Stimulated activated CD4-positive, alpha-beta T cell treated with anti-CD3 and anti-CD28 coated beads, Interleukin-12 subunit alpha, Interleukin-12 subunit beta, amount 100 ng/mL, for 48 hours (primary cell): Measurements from ENCODE around the gene GBP2.
"Not testable (repeated sequence)": the region's sequence is repeated elsewhere in the genome, so short reads cannot be mapped to it uniquely, and the experiment has no call there.

Source experiments
- DNase-seq, 3 donors: peaks; one replicate each; pipeline ENCODE4 v3.0.0-alpha.2; 2020; ENCODE audit warnings: low read depth in 2 of 3, low spot score in 1 of 3

Gene GBP2

DNA sequence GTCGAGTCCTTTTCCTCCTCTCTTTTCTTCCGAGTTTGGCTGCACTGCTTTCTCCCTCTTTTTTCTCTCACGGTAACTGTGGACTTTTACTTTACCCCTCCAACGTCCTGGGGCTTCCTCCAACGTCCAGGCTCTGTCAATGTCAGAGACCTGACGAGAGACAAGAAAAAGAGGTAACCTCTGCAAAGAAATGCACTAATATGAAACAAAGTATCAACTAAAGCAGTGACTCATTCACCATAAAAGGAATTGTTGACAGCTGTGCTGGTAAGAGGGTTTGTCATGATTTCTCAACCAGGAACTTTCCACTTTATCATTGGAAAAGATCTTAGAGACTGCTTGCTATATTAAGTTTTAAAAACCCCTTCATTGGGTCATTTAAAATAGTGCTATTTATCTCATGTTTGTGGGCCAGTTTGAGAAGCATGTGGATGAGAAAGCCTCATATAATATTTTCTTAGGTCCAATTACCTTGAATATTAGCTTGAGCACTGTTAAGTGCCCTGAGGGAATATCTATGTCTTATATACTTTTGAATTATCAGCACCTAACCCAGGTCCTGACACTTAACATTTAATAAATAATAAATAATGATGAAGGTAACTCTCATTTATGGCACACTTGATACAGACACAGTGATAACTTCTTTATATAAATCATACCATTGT is at the start of gene GBP2:
Gene GBP2 (minus strand): TSS at position 202 of the 668 bp plus-strand sequence. CDS start 4,148 bp downstream, outside the sequence.
- DNase-seq, result no peak

- no peak for DNase-seq
Observed at GRCh38 chr1:89174491-89174890, 48.6 kb upstream of the GBP2 start.

- no peak for DNase-seq
Observed at GRCh38 chr1:89172468-89173143, 46.7 kb upstream of the GBP2 start.

DNA sequence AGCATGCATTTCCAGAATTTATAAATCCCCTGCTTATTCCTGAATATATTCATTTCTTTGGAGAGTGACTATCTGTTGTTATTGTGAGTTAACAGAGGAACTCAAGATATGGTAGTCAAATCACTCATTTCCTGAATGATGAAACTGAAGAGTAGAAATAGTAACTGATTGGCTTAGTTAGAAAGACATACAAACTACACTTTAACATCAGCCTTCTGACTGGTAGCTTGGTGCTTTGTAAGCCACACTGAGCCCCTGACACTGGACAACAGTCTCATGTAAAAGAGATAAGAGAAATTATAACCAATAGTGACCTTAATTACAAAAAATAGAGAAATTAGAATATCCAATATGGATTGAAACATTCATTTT is 45.1 kb upstream of the GBP2 start:
- no peak for DNase-seq

DNA sequence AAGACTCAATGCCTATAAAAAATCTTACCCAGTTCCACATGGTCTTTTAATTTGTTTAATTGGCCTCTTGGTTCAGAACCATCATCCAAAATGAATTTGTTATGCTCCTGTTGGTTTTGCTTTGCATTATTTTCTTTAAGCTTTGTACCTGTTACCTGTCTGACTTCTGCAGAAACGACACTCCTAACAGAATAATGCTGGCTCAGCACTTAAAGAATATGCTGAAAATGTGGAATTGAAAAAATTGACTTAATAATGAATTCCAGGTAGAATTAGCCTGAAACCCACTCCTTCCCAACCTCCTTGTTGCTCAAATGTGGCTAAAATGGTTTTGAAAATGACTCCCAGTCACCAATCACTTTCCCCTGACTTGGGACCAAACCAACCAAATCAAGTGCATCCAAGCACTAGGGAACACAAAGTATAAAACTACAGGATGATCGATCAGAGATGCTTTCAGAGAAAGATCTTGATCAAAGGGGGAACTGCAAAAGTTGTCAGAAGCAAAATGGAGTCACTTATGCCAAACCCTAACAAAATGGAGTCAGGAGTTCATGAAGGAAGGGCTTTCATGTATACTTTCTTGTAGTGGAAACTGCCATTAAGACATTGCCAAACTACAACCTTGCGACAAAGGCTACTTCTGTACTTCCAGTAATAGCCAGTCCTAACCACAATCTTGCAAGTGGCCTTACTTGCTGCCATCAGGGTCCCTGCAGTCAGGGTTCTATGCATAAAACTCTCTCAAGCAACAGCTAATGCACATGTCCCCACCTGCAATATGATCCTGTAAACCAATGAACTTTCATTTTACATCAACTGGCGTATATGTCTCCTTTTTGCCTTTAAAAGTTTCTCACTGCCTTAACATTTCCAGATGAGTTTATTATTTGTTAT is 44.5 kb upstream of the GBP2 start:
- no peak for DNase-seq

GRCh38 chr1:89169166-89169565 is 43.3 kb upstream of the GBP2 start:
- no peak for DNase-seq

DNA sequence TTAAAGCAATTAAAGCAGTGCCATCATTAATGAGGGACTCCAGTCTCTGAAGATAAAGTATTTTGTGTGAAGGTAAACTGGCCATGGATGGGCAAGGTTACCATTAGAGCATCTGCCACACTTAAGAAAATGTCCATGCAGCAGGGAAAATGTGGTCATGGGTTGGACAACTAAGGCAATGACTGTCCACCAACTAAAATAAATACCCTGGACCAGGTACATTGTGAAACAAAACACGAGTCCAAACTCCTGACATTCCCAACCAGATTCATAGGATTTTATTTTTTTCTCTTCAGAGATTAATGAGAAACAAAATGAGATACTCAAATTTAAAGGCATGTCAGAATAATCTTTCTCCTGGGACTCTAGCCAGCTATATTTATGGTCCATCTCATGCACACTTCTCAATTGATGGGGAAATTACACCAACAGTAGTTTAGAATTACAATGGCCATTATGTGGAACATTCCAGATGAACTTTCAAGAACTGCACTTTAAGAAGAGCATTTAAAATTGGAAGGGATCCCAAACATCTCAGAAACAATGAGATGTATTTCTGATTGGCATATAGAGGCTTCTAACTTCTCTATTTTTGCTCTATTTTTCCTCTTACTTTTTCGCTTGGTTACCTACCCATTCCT is 41.8 kb upstream of the GBP2 start:
- no peak for DNase-seq

DNA sequence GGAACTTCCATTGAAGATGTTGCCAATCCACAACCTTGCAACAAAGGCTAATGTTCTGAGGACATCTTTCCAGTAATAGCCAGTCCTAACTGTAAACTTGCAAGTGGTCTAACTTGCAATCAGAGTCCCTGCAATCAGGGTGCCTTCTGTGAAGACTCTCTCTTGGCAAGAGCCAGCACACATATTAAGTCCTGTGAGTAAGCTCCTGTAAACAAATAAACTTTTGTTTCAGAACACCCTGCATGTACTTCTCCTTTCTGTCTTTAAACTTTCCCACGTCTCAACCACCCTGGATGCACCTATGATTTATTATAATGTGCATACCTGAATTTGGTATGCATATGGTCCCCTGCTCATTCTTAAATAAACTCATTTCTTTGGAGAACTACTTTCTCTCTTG is 40.8 kb upstream of the GBP2 start:
- DNase-seq, result no peak

DNA sequence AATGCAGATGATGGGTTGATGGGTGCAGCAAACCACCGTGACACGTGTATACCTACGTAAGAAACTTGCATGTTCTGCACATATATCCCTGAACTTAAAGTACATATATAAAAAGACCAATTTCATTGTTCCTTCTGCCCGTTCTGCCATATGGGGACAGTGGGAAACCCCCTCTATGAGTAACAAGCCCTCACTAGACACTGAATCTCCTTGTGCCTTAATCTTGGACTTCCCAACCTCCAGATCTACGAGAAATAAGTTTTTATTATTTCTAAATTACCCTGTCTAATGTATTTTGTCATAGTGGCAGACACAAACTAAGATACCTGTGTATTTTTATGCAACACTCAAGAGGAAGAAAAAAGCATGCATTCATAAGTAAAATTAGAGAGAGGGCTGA is 39.9 kb upstream of the GBP2 start:
- DNase-seq, result no peak

- DNase-seq, result no peak
Observed at GRCh38 chr1:89151047-89151446, 25.1 kb upstream of the GBP2 start.

DNA sequence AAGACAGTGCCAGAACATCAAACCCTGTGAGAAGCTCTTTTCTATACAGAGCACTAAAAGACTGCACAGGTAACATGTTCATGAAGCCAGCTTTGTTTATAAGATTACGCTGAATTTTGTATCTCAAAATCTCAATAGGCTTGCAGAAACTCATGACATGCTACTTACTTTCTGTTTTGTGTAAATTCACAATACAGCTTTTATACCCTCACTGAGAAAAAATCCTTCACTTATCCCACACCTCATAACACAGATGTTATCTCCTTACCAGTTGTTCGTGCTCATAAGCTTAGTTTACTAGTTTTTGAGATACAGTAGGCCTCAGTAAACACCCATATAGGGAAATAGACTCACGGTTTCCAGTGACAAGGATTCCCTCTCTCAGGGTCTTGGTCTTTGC is 24.1 kb upstream of the GBP2 start:
- DNase-seq, result no peak

GRCh38 chr1:89149229-89149628 is 23.3 kb upstream of the GBP2 start:
- DNase-seq, result no peak

DNA sequence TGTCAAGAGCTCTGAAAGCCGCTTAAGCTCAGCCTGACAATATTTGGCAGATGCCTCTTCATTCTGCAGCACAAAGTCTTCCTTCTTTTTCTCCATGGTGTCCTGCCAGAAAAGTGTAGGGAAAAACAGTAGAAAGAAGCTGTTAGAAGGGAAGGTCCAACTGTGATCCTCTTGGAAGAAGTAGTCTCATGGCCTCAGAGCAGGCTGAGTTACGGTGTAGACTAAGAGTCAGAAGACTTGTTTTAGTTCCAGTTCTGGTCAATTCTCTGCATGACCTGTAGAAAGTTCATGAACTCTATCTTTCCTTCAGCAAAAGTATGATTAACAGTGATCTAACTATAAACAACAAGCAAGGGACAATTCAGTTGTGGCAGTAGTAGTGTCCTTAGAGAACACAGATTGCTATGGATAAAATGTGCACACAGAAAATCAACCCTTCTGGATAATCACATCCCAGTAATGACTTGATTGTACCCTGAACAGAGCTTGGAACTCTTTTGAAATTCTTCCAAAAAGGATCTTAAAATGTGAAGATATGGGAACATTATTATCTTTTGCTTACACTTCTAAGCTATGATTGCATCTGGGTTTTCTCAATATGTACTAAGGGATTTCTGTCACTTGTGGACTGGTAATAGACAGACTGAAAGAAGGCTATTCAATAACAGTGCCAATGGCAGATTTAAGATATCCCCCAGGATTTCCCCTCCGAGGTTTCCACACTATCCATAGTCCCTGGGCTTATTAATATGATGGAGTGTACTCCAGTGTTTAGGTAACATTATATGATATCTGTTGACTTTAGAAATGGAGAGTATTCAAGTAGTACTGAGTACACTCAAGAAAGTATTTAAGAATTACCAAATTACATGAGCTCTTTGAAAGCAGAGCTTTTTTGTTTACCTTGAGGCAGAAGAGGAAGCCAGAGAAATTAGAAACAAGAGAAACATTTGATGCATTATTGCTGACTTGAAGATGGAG is 22.1 kb upstream of the GBP2 start:
- no peak for DNase-seq

DNA sequence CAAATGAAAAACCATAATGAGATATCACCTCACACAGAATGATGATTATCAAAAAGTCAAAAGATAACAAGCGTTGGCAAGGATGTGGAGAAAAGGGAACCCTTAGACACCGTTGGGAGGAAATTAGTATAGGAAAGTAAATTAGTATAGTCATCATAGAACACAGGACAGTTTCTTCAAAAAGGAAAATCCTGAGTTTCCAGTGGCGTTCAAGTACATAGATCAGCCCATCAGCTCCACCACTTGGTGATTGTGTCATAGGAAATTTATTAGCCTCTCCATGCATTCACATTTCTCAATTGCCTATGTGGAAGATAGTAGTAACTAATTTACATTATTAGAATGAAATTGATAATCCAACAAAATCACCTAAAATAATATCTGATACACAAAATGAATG is 20.8 kb upstream of the GBP2 start:
- DNase-seq, result no peak

- no peak for DNase-seq
Observed at GRCh38 chr1:89143484-89143883, 17.6 kb upstream of the GBP2 start.

DNA sequence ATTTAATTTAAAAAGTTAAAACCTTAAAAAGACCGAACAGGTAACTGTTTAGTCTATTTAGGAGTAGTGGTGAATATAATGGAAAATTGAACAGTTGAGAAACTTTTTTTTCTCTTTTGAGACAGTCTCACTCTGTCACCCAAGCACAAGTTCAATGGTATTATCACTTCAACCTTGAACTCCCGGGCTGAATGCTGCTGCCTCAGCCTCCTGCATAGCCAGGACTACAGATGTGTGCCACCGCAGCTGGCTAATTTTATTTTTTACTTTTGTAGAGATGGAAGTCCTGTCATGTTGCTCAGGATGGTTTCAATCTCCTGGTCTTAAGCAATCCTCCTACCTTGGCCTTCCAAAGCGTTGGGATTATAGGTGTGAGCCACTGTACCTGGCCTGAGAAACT is 16.2 kb upstream of the GBP2 start:
- DNase-seq, result no peak

- no peak for DNase-seq
Observed at GRCh38 chr1:89133747-89134146, 7.8 kb upstream of the GBP2 start.

DNA sequence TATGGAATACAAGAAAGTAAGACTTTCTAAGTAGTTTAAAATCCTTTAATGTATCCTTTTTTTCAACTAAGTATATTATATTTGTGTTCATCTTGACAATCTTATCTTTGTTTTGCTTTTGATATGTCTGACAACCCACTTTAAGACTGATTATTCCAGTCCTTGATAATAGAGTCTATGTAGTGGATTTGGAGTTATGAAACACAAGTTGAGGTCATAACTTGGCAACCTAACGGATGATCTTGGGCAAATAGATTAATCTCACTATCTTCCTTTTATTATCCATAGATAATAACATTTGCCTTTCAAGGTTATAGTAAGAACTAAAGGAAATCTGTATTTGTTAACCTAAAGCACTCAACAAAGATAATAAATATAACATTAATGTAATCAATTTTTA is 4.8 kb upstream of the GBP2 start:
- no peak for DNase-seq

DNA sequence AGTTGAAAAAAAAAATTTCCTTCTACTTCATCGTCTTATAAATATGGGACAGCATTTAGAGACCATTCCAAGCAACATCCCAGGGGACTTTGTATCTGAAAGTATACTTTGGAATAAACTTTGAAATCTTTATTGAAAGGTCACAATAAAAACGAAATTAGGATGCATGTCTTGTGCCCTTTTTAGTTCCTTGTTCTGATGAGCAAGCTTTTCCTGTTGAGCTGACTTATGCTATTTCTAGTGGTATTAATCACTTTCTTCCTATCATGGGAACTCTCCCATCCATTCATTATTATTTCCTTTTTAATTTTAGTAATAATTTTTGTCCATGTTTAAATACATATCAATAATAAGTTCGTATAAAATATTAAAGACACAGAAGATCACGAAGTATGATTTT is 4.0 kb upstream of the GBP2 start:
- no peak for DNase-seq

DNA sequence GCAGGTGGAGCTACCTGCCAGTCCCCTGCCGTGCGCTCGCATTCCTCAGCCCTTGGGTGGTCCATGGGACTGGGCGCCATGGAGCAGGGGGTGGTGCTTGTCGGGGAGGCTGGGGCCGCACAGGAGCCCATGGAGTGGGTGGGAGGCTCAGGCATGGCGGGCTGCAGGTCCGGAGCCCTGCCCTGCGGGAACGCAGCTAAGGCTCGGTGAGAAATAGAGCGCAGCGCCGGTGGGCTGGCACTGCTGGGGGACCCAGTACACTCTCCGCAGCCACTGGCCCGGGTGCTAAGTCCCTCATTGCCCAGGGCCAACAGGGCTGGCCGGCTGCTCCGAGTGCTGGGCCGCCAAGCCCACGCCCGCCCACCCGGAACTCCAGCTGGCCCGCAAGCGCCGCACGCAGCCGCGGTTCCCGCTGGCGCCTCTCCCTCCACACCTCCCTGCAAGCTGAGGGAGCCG is 2.1 kb upstream of the GBP2 start:
- DNase-seq, result not testable (repeated sequence)
